ENCODE data around the gene IKZF2.

IKZF2 gene

DNA sequence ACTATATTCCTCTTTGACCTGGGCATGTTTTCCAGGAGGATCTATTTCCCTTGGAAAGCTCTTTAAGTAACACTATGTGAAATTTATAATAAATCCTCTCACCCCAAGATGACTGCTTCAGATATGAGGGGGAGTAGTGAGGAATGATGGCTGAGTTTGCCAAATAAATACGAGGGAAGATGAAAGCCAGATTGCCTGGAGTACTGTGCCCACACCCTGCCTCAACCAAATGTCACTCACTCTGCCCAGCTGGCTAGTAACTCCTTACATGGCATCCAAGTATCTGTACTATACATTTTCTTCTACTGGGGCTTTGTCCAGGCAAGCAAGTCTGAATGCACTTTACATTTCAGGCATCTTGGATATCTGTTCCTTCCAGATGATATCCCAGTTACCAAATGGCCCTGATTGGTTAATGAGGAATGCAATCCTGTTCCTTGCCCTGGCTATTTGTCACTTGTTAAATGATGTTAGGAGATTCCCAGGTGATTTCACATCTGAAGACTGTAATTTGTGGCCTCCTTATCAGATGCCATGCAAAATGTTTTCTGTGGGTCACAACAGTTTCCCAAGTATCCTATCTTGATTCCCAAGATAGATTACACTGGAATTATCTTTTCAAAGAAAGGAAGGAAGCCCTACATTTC is 191.8 kb downstream of the IKZF2 start:
- DNase-seq (ENCODE audit: low read depth, low spot score) = no peak

DNA sequence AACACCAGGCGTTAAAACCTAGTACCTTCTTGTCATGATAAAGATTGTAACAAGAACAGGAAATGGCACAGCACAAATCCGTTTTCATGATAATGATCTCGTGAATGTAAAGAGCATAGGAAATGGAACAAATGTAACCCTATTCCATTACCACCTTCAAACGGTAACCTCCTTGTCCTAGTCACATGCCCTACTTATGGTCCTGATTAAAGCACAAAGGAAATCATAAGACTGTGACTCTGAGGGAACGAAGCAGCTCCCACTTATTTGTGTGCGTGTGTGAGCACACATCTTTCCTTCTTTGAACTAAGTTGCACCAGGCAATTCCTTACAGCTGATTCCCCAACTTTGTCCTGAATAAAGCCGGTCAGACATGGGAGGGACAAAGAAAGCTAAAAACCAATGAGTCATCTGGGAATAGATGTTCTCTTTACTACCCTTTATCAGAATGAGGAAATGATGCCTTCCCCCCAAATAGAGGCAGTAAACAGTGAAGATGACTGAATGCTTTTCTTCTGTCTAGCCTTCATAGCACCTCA is 192.6 kb downstream of the IKZF2 start:
- DNase-seq (ENCODE audit: low read depth, low spot score) = no peak

DNA sequence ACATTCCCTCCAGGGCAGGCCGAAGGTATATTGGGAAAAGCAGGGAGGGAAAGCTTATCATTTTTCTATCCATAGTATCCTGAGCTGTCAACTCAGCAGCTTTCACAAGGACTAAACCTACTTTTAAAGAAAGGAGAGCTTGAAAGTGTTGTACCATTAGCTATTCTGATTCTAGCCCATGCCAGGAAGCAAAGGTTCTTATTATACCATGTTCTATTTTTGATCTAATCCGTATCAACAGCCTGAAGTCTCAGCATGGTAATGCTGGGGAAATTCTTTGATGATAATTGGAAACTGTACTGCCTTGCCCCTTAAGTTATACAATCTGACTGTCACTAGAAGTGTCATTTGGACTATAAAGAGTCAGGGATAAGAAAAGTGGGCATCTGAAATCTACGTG is 193.3 kb downstream of the IKZF2 start:
- no peak for DNase-seq (ENCODE audit: low read depth, low spot score)

DNA sequence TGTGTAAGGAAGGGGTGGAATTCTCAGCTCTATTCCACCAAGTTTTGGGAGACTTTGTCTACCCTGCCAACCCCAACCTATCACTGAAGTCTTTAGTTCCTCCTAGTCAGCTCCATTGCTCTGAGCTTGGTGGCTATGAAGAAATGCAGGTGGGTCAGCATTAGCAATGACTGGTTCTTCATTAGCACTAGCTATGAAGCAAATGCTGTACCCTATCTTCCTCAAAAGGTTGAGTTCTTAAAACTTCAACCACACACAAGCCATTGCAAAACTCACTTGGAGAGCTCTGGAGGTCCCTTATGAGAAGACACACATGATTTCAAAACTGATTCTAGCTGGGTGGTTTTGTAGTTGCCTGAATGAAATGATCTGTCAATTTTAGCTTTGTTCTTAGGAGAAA is 193.8 kb downstream of the IKZF2 start:
- no peak for DNase-seq (ENCODE audit: low read depth, low spot score)

DNA sequence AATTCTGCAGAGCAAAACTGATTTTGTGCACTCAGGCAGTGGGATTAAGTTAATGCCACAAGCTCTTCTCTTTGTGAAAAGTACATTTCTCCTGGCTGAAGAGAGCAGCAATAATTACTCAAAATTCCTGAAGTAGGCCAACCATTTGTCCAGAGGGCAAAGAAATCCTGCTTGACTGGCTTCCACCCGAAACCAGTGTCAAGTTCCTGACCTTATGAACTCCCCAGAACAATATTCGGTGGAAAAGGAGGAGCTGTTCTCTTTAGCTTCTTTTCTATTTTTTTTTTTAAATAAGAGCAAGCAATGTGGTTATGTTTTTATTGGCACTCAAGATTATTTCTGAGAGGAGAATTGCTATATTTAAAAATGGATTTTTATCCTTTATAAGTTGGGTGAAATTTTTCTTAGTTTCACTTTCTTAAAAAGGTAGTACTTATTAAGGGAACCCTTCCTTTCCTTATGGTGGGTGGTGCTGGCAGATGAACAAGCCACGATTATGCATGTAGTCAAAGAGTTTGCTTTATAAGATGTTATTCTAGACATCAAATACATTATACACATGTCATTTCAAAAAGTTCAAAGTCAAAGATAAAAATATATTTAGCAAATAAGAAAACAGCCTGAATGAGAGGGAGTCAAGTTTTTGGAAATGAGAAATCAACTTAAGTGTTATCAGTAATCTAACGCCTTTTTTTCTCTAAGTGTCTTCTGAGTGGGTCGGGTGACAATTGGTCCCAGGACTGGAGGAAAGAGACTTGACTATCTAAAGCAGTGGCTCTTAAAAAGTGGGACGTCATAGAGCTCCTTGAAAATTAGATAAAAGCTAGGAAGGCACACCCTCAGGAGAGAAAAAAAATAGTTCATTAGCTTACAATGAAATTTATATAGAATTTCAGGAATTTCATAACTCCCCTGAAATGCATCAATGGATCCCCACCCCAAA is 194.5 kb downstream of the IKZF2 start:
- no peak for DNase-seq (ENCODE audit: low read depth, low spot score)

DNA sequence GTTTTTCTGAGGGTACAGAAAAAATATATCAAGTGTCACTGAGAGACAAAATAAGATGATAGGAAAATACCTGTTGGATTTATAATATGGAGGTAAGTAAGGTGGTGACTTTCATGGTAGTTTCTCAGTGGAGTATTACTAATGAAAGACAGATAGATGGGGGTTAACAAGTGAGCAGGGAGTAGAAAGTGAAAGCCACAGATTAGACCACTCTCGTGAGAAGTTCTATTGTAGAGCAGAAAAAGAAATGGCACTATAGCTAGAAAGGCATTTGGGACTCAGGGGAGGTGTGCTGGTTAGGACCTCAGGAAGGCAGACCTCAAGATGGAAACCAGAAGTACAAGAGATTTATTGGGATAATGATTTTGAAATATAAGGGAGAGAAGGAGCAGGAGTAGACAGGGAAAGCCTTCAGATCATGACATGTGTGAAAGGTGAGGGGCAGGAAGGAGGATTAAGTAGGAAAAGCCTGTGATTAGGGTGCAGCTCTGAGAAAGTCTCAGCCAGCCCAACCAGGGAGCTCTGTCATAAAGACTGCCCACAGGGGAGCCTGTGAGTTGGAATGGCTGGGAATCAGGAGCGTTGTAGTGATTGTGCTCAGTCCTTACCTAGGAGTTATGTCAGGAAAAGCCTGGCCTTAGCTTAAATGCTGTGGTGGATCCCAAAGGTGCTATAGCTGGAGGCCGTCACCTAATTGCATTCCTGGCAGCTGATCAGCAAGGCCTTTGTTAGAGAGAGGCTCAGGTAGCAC is 198.1 kb downstream of the IKZF2 start:
- DNase-seq (ENCODE audit: low read depth, low spot score) = no peak

DNA sequence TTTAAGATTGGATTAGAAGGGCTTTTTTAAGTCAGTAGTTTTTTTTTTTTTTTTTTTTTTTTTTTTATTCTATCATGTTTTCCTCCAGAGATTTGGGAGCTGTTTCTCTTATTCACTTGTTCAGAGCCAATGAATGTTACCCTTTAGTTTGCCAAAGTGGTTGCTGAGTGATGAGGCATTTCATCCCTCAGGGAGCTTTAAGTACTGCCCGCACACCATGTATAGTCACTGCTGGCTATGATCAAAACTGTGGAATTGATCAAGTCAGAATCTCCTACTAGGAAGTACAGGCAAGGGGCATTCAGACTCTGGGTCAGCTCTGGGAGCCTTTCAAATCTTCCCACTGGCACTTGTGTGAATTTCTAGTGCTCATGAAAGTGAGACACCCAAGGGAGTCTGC is 201.6 kb downstream of the IKZF2 start:
- no peak for DNase-seq (ENCODE audit: low read depth, low spot score)

Data from iPS DF 19.7 (cell line).